K562 treated with DMSO at 1 percent for 24 hours (cell line): ENCODE results near the gene GINM1. TPM values are rescaled to one million over a fixed set of nuclear protein-coding genes. Genes with fewer than 3 reads are reported as not detected.

Experiments used
- total RNA-seq: library from RNA; unstranded; fragments of 300-600 nt; gene quantifications from 2 replicates; pipeline ENCODE4 v1.2.3, GENCODE V29; 2022; ENCODE audit warnings: low read depth; ENCODE audit not compliant: insufficient read depth

The GINM1 gene
- total RNA-seq: 19.1 and 23.2 TPM in 2 replicates

GRCh38 chr6:149565527-149566409 is at the start of gene GINM1:
Gene GINM1, plus strand, starts transcription at chr6:149566375. Its CDS starts 40 bp downstream, at chr6:149566415.

GRCh38 chr6:149545754-149546471 is 20.3 kb upstream of the GINM1 start, which contains the start of gene PPIL4:
Gene PPIL4, minus strand, starts transcription at chr6:149546043. Its CDS starts 38 bp downstream, at chr6:149546005.

Other genes starting within 250 kb of the GINM1 start
- gene TAB2, start 248.7 kb upstream of the GINM1 start, total RNA-seq: 28.3 and 32.4 TPM in 2 replicates
- gene SUMO4, start 166.1 kb upstream of the GINM1 start, total RNA-seq: not detected in 2 replicates
- gene ZC3H12D, start 81.4 kb upstream of the GINM1 start, total RNA-seq: 0.23 TPM in 1 of 2 replicates, not detected in the other
- gene PPIL4, start 20.3 kb upstream of the GINM1 start, total RNA-seq: 11.0 and 12.9 TPM in 2 replicates
- 25.6 and 31.8 TPM in 2 replicates for gene KATNA1, start 82.3 kb downstream of the GINM1 start, total RNA-seq
- 10.2 and 10.7 TPM in 2 replicates for gene LATS1, start 151.7 kb downstream of the GINM1 start, total RNA-seq
- 27.0 and 27.3 TPM in 2 replicates for gene NUP43, start 180.2 kb downstream of the GINM1 start, total RNA-seq
- 358 and 384 TPM in 2 replicates for gene PCMT1, start 183.4 kb downstream of the GINM1 start, total RNA-seq